Stimulated activated effector memory CD8-positive, alpha-beta T cell treated with anti-CD3 and anti-CD28 coated beads, Interleukin-12 subunit alpha, Interleukin-12 subunit beta, amount 100 ng/mL, for 72 hours (primary cell): Measurements from ENCODE around the gene CYP8B1.
"Not testable (repeated sequence)": the region's sequence is repeated elsewhere in the genome, so short reads cannot be mapped to it uniquely, and the experiment has no call there.

ENCODE experiments used
- ATAC-seq: fragments of 150-1000 bp; cut with Tn5 transposase; 2 replicates; pipeline ENCODE4 v1.10.0; 2021
- DNase-seq, 2 donors: peaks; one replicate each; pipeline ENCODE4 v3.0.0; 2021 to 2022; ENCODE audit warnings: low spot score in 2 of 2
- H3K27ac Mint-ChIP-seq: one replicate; pipeline ENCODE4 v1.8.0; 2022; ENCODE audit warnings: mild to moderate bottlenecking, mixed read lengths
- H3K36me3 Mint-ChIP-seq: one replicate; pipeline ENCODE4 v1.8.0; 2022; ENCODE audit warnings: mild to moderate bottlenecking, mixed read lengths
- H3K4me1 Mint-ChIP-seq: one replicate; pipeline ENCODE4 v1.8.0; 2022; ENCODE audit warnings: mixed read lengths
- H3K4me3 Mint-ChIP-seq: one replicate; pipeline ENCODE4 v1.8.0; 2022; ENCODE audit warnings: mild to moderate bottlenecking, mixed read lengths
- H3K9me3 Mint-ChIP-seq: one replicate; pipeline ENCODE4 v1.8.0; 2022; ENCODE audit warnings: mixed read lengths

The CYP8B1 gene

DNA sequence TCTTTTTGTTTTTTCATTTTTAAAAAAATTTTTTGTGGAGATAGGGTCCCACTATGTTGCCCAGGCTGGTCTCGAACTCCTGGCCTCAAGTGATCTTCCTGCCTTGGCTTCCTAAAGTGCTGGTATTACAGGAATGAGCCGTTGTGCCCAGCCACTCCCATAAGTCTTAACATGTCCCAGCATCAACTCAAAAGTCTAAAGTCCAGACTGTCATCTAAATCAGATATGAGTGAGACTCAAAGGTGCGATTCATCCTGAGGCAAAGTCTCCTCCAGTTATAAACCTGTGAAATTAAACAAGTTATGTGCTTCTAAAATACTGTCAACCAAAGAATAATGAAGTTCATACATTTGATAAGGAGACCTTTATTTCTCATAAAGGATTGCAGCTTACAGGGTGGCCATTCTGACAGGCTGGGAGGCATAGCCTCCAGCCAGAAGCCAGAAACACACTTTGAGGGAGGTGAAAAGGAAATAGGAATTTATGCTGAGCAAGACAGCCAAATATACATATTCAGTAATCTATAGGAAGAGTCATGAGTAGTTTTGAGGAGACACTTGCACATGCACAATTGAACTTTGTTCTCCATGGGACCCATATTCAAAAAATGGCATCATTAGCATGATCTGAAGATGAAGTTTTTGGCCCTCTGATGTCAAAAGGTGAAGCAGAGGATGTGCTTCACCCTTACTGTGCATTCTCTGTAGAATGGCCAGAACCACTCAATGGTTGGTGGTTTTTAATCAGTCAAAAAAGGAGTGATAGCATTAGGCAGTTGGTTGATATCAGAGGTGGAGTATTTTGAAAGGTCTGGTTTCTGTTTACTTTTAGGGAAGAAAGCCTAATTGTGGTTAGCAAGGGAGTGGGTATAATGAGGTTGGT is 19.3 kb upstream of the CYP8B1 start:
- ATAC-seq (no peak), DNase-seq (no peak)
- Mint-ChIP-seq H3K9me3 (no peaks in the 10 kb centered on the region), H3K4me1 (no peaks in the 10 kb centered on the region), H3K27ac (no peak overlapping the region), H3K36me3 (no peaks in the 10 kb centered on the region), H3K4me3 (no peak overlapping the region)

GRCh38 chr3:42892807-42893206 is 17.1 kb upstream of the CYP8B1 start:
- H3K4me1 Mint-ChIP-seq = no peaks in the 10 kb centered on the region
- H3K9me3 Mint-ChIP-seq = no peaks in the 10 kb centered on the region
- H3K27ac Mint-ChIP-seq = no peak overlapping the region
- H3K36me3 Mint-ChIP-seq = no peaks in the 10 kb centered on the region
- no peak overlapping the region for H3K4me3 Mint-ChIP-seq
- DNase-seq = no peak
- no peak for ATAC-seq

DNA sequence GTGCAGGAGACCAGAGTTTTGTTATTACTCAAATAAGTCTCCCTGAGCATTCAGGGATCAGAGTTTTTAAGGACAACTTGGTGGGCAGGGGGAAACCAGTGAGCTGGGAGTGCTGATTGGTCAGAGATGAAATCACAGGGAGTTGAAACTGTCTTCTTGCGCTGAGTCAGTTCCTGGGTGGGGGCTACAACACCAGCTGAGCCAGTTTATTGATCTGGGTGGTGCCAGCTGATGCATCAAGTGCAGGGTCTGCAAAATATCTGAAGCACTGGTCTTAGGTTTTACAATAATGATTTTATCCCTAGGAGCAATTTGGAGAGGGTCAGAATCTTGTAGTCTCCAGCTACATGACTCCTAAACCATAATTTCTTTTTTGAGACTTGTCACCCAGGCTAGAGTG is 16.5 kb upstream of the CYP8B1 start:
- Mint-ChIP-seq H3K9me3 (no peaks in the 10 kb centered on the region), H3K4me1 (no peaks in the 10 kb centered on the region), H3K4me3 (no peak overlapping the region), H3K27ac (no peak overlapping the region), H3K36me3 (no peaks in the 10 kb centered on the region)
- DNase-seq = no peak
- ATAC-seq = no peak

DNA sequence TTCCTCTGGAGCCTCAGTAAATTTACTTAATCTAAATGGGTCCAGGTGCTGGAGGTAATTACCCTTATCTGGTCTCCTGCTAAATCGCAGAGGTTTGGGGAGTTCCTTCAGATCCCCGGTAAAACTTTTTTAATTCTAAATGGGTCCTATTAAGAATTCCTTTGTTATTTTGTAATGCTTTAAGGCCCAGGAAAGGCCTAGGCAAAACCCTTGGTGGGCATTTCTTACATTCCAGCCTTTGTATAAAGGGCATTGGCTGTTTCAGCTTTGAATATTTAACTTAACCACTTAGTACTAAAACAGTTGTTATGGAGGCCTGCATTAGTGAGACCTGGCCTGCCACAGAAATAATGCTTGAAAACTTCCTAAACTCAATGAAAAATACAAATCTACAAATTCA is 15.4 kb upstream of the CYP8B1 start:
- no peak for ATAC-seq
- Mint-ChIP-seq H3K27ac (no peak overlapping the region), H3K4me3 (no peak overlapping the region), H3K4me1 (no peaks in the 10 kb centered on the region), H3K36me3 (no peaks in the 10 kb centered on the region), H3K9me3 (no peaks in the 10 kb centered on the region)
- DNase-seq = no peak

GRCh38 chr3:42887084-42887483 is 11.4 kb upstream of the CYP8B1 start:
- H3K4me3 Mint-ChIP-seq = no peak overlapping the region
- no peak for DNase-seq
- H3K36me3 Mint-ChIP-seq = no peaks in the 10 kb centered on the region
- H3K4me1 Mint-ChIP-seq = no peaks in the 10 kb centered on the region
- H3K27ac Mint-ChIP-seq = no peak overlapping the region
- no peak for ATAC-seq
- H3K9me3 Mint-ChIP-seq = no peaks in the 10 kb centered on the region

DNA sequence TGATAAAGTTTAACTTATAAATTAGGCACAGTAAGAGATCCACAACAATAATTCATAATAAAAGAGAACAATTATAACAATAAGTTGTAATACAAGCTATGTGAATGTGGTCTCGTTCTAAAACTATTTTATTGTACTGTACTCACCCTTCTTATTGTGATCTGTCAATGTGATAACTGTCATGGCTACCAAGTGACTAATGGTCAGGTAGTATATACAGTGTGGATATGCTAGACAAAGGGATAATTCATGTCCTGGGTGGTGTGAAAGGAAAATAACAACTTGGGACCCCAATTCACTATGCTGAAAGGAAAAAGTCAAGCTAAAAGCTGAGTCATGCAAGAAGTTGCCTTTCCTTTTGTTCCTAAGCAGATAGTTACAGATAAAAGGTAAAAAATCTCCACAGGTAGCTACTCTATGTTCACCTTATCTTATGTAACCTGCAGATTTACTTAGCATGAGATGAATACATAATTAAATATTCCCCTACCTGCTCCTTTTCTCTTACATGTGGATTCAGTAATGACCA is 10.7 kb upstream of the CYP8B1 start:
- H3K4me3 Mint-ChIP-seq = no peak overlapping the region
- H3K27ac Mint-ChIP-seq = no peak overlapping the region
- H3K9me3 Mint-ChIP-seq = no peaks in the 10 kb centered on the region
- no peak for DNase-seq
- ATAC-seq = no peak
- no peaks in the 10 kb centered on the region for H3K36me3 Mint-ChIP-seq
- peaks cover 4% of the 10 kb centered on the region for H3K4me1 Mint-ChIP-seq

- H3K27ac Mint-ChIP-seq = no peak overlapping the region
- H3K4me3 Mint-ChIP-seq = no peak overlapping the region
- ATAC-seq = no peak
Measured at GRCh38 chr3:42884324-42884723, 8.6 kb upstream of the CYP8B1 start.

DNA sequence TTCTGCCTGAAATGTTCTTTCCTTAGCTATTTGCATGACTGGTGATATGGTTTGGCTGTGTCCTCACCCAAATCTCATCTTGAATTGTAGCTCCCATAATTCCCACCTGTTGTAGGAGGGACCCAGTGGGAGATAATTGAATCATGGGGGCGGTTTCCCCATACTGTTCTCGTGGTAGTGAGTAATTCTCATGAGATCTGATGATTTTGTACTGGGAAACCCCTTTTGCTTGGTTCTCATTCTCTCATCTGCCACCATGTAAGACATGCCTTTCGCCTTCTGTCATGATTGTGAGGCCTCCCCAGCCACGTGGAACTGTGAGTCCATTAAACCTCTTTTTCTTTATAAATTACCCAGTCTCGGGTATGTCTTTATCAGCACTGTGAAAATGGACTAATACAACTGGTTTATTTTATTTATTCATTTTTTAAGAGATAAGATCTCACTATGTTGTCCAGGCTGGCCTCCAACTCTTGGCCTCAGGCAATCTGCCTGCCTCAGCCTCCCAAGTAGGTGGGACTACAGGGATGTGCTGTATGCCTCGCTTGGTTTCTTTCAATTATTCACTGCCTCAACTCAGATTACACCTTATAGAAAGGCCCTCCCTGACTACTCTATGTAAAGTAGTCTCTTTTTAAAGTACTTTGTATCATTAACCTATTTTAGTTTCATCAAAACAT is 7.7 kb upstream of the CYP8B1 start:
- H3K36me3 Mint-ChIP-seq, H3K9me3 Mint-ChIP-seq, DNase-seq, H3K4me1 Mint-ChIP-seq, H3K27ac Mint-ChIP-seq, ATAC-seq, H3K4me3 Mint-ChIP-seq: not testable (repeated sequence)

More at GRCh38 chr3:42884324-42884723, 8.6 kb upstream of the CYP8B1 start:
- Mint-ChIP-seq H3K9me3 (no peaks in the 10 kb centered on the region), H3K36me3 (peaks cover 4% of the 10 kb centered on the region), H3K4me1 (peaks cover 10% of the 10 kb centered on the region)
- DNase-seq = no peak

GRCh38 chr3:42880601-42881451 is 5.1 kb upstream of the CYP8B1 start:
- Mint-ChIP-seq H3K4me1 (peaks cover 10% of the 10 kb centered on the region), H3K27ac (peak overlapping the region; percentile 93), H3K9me3 (no peaks in the 10 kb centered on the region), H3K4me3 (peak overlapping the region; percentile 84), H3K36me3 (peaks cover 4% of the 10 kb centered on the region)
- peak; percentile 78 to 90 for DNase-seq
- peak; percentile 99 for ATAC-seq

- Mint-ChIP-seq H3K4me3 (peak overlapping the region; percentile 84), H3K9me3 (no peaks in the 10 kb centered on the region), H3K4me1 (peaks cover 10% of the 10 kb centered on the region), H3K36me3 (peaks cover 4% of the 10 kb centered on the region), H3K27ac (peak overlapping the region; percentile 93)
- no peak for ATAC-seq
- DNase-seq = no peak
Measured at GRCh38 chr3:42880183-42880582, 4.5 kb upstream of the CYP8B1 start.

GRCh38 chr3:42877881-42878280 is 2.2 kb upstream of the CYP8B1 start:
- Mint-ChIP-seq H3K9me3 (no peaks in the 10 kb centered on the region), H3K4me1 (peaks cover 10% of the 10 kb centered on the region), H3K27ac (no peak overlapping the region), H3K36me3 (peaks cover 4% of the 10 kb centered on the region), H3K4me3 (no peak overlapping the region)
- no peak for ATAC-seq
- no peak for DNase-seq

- Mint-ChIP-seq H3K9me3 (no peaks in the 10 kb centered on the region), H3K36me3 (peaks cover 4% of the 10 kb centered on the region), H3K27ac (no peak overlapping the region), H3K4me3 (no peak overlapping the region), H3K4me1 (peaks cover 10% of the 10 kb centered on the region)
- no peak for ATAC-seq
- DNase-seq = no peak
Measured at GRCh38 chr3:42876940-42877720, 1.5 kb upstream of the CYP8B1 start.

DNA sequence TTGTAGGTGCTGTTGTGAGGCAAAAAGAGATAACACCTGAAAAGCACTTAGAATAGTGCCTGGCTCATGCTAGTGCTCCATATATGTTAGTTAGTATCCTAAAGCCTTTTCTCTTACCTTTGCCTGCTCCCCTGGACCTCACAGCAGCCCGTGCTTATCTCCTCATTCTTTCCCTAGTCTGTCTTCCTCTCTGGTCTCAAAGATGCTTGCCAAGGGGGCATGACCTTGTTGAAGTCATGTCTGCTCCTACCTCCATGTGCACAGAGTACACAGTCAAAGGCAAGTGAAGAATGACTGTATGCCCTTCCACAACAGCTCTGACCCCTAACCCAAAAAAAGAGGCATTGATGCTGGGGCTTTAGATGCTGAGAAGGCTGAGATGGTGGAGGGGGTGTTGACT is 722 bp upstream of the CYP8B1 start:
- ATAC-seq (no peak), DNase-seq (no peak)
- H3K9me3 Mint-ChIP-seq = no peaks in the 10 kb centered on the region
- no peak overlapping the region for H3K27ac Mint-ChIP-seq
- peaks cover 4% of the 10 kb centered on the region for H3K36me3 Mint-ChIP-seq
- H3K4me3 Mint-ChIP-seq = no peak overlapping the region
- peaks cover 6% of the 10 kb centered on the region for H3K4me1 Mint-ChIP-seq

DNA sequence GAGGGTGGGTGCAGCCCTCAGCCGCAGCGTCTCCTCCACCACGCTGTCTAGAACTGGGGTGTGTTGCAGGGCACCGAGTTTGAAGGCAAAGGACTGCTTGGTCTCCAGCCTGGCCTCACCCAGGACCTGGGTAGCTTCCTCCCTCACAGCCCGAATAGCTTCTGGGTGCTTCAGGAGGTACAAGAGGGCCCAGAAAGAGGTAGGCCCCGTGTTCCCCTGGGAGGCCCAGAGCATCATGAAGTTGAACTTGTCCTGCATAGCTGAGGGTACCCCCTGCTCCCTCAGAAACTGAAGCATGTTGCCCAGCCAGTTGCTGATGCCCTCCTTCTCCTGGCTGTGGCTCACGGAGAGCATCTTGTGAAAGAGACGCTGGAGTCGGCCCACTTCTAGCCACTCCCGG is 930 bp downstream of the CYP8B1 start:
- Mint-ChIP-seq H3K4me1 (no peaks in the 10 kb centered on the region), H3K4me3 (no peak overlapping the region), H3K36me3 (no peaks in the 10 kb centered on the region), H3K27ac (no peak overlapping the region), H3K9me3 (no peaks in the 10 kb centered on the region)
- DNase-seq (no peak), ATAC-seq (peak; percentile 5)
